ENCODE data around the gene MALRD1.

MALRD1 gene

DNA sequence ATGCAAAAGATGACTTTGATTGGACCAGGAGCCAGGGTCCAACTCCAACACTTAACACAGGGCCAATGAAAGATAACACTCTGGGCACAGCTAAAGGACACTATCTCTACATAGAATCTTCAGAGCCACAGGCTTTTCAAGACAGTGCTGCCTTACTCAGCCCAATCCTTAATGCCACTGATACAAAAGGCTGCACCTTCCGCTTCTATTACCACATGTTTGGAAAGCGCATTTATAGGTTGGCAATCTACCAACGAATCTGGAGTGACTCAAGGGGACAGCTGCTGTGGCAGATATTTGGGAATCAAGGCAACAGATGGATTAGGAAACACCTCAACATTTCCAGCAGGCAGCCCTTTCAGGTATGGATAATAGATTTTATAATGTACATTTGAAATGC, 160.7 kb downstream of the MALRD1 start:
- Histone ChIP-seq H3K4me1 (ENCODE audit: control insufficient read depth, insufficient read depth, low read length) (no peaks in the 10 kb centered on the region), H3K27ac (ENCODE audit: low read length) (no peak overlapping the region), H3K9me3 (ENCODE audit: control insufficient read depth, insufficient read depth, low read length) (no peaks in the 10 kb centered on the region), H3K27me3 (ENCODE audit: control insufficient read depth, insufficient read depth, low read length) (no peaks in the 10 kb centered on the region), H3K4me3 (ENCODE audit: low read length) (no peak overlapping the region), H3K36me3 (ENCODE audit: control insufficient read depth, insufficient read depth, low read length) (no peaks in the 10 kb centered on the region)
- WGBS (ENCODE audit: insufficient coverage, insufficient read length): no CpG with 5 or more reads among the region's 3 CpGs
- no peak for DNase-seq (ENCODE audit: low read depth, low spot score)

DNA sequence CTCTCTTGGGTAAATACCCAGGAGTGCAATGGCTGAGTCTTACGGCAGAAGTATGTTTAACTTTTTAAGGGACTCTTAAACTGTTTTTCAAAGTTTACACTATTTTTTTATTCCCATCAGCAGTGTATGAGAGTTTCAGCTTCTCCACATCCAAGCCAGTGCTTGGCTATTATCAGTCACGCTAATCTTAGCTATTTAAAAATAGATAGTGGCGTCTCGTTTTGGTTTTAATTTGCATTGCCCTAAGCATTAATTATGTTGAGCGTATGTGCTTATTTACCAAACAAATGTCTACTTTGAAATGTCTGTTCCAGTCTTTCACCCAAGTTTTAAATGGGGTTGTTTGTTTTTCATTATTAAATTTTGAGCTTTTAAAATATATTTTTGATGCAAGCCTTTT, 164.0 kb downstream of the MALRD1 start:
- Histone ChIP-seq H3K9me3 (ENCODE audit: control insufficient read depth, insufficient read depth, low read length) (no peaks in the 10 kb centered on the region), H3K4me1 (ENCODE audit: control insufficient read depth, insufficient read depth, low read length) (no peaks in the 10 kb centered on the region), H3K27me3 (ENCODE audit: control insufficient read depth, insufficient read depth, low read length) (no peaks in the 10 kb centered on the region), H3K4me3 (ENCODE audit: low read length) (no peak overlapping the region), H3K36me3 (ENCODE audit: control insufficient read depth, insufficient read depth, low read length) (no peaks in the 10 kb centered on the region), H3K27ac (ENCODE audit: low read length) (no peak overlapping the region)
- no CpG with 5 or more reads among the region's 5 CpGs for WGBS (ENCODE audit: insufficient coverage, insufficient read length)
- DNase-seq (ENCODE audit: low read depth, low spot score): no peak

DNA sequence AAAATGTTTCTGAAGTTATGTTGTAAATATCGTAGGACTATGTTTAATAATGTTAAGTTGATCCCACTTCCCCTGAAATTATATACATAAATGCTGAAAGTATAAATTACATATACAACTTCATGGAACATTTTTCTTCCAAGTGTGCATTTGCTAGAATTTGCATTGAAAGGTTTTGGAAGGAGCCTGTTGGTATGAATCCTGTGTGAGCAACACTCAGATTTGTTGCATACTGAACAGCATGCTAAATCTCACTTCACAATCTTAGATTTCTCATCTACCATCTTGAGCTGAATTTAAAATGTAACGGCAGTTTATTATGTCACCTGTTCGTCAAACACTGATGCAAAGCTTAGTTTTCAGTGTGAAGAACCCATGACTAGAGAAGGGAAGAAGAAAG, 172.6 kb downstream of the MALRD1 start:
- no peak for DNase-seq (ENCODE audit: low read depth, low spot score)
- Histone ChIP-seq H3K4me1 (ENCODE audit: control insufficient read depth, insufficient read depth, low read length) (no peaks in the 10 kb centered on the region), H3K4me3 (ENCODE audit: low read length) (no peak overlapping the region), H3K36me3 (ENCODE audit: control insufficient read depth, insufficient read depth, low read length) (no peaks in the 10 kb centered on the region), H3K9me3 (ENCODE audit: control insufficient read depth, insufficient read depth, low read length) (no peaks in the 10 kb centered on the region), H3K27ac (ENCODE audit: low read length) (no peak overlapping the region), H3K27me3 (ENCODE audit: control insufficient read depth, insufficient read depth, low read length) (no peaks in the 10 kb centered on the region)
- no CpG with 5 or more reads among the region's 3 CpGs for WGBS (ENCODE audit: insufficient coverage, insufficient read length)

DNA sequence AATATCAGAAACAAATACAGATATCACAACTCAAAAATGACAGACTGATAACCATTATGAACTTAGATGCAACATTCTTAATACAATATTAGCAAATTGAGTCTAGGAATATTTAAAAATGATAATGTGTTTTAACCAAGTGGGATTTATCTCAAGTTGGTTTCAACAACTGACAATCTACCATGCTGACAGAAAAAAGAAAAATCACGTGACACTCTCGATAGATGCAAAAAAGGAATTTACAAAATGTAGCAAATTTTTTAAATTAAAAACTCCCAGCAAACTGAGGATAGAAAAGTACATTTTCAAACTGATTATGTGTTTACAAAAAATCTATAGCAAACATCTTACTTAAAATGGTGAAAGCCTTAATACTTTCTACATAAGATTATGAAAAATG, 177.4 kb downstream of the MALRD1 start:
- WGBS (ENCODE audit: insufficient coverage, insufficient read length): no CpG with 5 or more reads among the region's 2 CpGs
- Histone ChIP-seq H3K36me3 (ENCODE audit: control insufficient read depth, insufficient read depth, low read length) (no peaks in the 10 kb centered on the region), H3K4me1 (ENCODE audit: control insufficient read depth, insufficient read depth, low read length) (no peaks in the 10 kb centered on the region), H3K27me3 (ENCODE audit: control insufficient read depth, insufficient read depth, low read length) (no peaks in the 10 kb centered on the region), H3K27ac (ENCODE audit: low read length) (no peak overlapping the region), H3K4me3 (ENCODE audit: low read length) (no peak overlapping the region), H3K9me3 (ENCODE audit: control insufficient read depth, insufficient read depth, low read length) (no peaks in the 10 kb centered on the region)
- no peak for DNase-seq (ENCODE audit: low read depth, low spot score)

DNA sequence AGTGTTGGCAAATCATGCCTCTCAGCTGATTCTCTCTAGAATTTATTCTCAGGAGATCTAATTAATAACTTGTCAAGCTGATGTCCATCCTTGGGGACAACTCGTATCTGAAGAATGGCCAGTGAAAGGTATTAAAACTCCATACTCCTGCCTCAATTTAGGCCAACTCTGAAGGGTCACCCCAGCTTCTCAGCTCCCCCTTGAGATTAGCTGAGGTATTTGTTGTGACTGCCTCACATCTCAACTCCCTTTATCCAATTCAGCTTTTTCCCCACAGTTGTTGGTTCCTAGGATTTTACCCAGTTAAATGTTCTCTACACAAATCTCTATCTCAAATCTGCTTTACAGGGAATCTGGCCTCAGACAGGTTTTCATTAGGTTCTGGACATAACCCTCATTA, 182.4 kb downstream of the MALRD1 start:
- no peak overlapping the region for H3K4me3 ChIP-seq (ENCODE audit: low read length)
- H3K27ac ChIP-seq (ENCODE audit: low read length): no peak overlapping the region
- WGBS (ENCODE audit: insufficient coverage, insufficient read length): no CpG with 5 or more reads among the region's 1 CpG
- H3K9me3 ChIP-seq (ENCODE audit: control insufficient read depth, insufficient read depth, low read length): no peaks in the 10 kb centered on the region
- DNase-seq (ENCODE audit: low read depth, low spot score): no peak
- no peaks in the 10 kb centered on the region for H3K4me1 ChIP-seq (ENCODE audit: control insufficient read depth, insufficient read depth, low read length)
- H3K27me3 ChIP-seq (ENCODE audit: control insufficient read depth, insufficient read depth, low read length): no peaks in the 10 kb centered on the region
- no peaks in the 10 kb centered on the region for H3K36me3 ChIP-seq (ENCODE audit: control insufficient read depth, insufficient read depth, low read length)

DNA sequence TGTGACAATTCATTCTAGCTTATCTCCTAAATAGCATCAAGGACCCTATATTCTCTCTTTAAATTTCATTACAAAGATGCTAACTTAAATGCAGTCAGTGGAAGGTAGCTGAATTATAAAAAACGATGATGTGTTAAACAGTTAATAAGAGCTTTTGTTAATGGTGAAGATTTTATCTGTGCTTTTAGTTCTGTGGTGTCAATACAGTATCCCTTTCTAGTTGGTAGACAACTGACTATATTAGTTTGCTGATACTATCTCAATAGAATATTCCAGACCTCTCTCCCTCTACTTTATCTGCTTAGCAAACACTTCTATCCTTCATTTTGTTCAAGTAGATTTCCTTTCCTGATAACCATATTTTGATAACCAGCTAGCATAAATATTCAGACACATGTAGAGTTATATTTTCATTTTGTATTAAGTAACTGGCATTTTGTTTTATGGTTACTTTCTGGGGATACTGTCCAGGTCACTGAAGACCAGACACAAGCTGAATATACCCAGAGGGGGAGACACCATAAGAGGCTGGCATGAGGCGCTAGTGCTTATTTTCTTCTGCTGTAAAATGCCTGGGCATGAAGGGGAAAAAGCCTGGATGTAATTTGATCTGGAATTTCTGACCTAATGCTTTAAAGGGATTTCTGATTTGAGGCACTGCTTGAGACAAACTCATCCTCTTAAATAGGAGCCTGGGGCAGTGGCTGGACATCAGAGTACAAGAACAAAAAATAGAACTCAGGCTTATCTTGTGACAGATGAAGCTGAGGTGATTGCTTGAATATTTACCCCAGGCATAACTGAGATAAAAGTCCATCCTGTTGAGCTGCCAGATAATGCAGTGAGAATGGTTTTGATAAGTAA, 197.5 kb downstream of the MALRD1 start:
- Histone ChIP-seq H3K36me3 (ENCODE audit: control insufficient read depth, insufficient read depth, low read length) (no peaks in the 10 kb centered on the region), H3K27ac (ENCODE audit: low read length) (no peak overlapping the region), H3K4me3 (ENCODE audit: low read length) (no peak overlapping the region), H3K27me3 (ENCODE audit: control insufficient read depth, insufficient read depth, low read length) (no peaks in the 10 kb centered on the region), H3K9me3 (ENCODE audit: control insufficient read depth, insufficient read depth, low read length) (no peaks in the 10 kb centered on the region), H3K4me1 (ENCODE audit: control insufficient read depth, insufficient read depth, low read length) (no peaks in the 10 kb centered on the region)
- no peak for DNase-seq (ENCODE audit: low read depth, low spot score)
- WGBS (ENCODE audit: insufficient coverage, insufficient read length): no CpG with 5 or more reads among the region's 2 CpGs

DNA sequence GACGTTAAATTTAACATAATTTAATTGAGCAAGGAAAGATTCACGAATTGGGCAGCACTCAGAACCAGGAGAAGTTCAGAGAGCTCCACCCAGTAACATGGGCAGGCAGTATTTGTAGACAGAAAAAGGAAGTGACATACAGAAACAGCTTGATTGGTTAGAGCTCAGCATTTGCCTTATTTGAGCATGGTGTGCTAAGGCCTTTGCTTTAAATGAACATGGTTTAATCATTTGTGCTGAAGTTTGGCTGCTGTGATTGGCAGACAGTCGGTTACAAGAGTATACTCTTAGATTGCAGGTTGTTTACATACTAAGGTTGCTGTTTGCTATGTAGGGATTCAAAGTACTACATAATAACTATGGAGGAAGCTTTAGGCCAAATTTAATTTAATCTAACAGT, 199.2 kb downstream of the MALRD1 start:
- Histone ChIP-seq H3K4me3 (ENCODE audit: low read length) (no peak overlapping the region), H3K36me3 (ENCODE audit: control insufficient read depth, insufficient read depth, low read length) (no peaks in the 10 kb centered on the region), H3K27me3 (ENCODE audit: control insufficient read depth, insufficient read depth, low read length) (no peaks in the 10 kb centered on the region), H3K27ac (ENCODE audit: low read length) (no peak overlapping the region), H3K9me3 (ENCODE audit: control insufficient read depth, insufficient read depth, low read length) (no peaks in the 10 kb centered on the region), H3K4me1 (ENCODE audit: control insufficient read depth, insufficient read depth, low read length) (no peaks in the 10 kb centered on the region)
- WGBS (ENCODE audit: insufficient coverage, insufficient read length): no CpG with 5 or more reads among the region's 3 CpGs
- DNase-seq (ENCODE audit: low read depth, low spot score): no peak

DNA sequence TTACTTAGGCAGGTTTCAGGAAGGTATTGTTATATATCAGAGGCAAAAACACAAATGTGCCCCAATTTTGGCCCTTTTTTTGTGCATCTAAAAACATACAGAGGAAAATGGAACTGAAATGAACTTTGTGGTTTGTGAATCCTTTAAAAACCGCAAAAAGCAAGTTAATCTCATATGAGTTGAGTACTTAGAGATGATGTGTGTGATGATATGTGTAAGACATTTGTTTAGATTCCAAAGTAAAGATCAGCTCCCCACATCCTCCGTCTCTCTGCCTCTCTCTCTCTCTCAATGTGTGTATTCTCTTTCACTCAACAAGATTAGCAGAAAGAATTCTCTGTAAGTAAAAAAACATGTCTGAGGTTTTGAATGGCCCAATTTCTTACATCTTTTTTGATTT, 201.9 kb downstream of the MALRD1 start:
- no CpG with 5 or more reads among the region's 2 CpGs for WGBS (ENCODE audit: insufficient coverage, insufficient read length)
- Histone ChIP-seq H3K36me3 (ENCODE audit: control insufficient read depth, insufficient read depth, low read length) (no peaks in the 10 kb centered on the region), H3K27me3 (ENCODE audit: control insufficient read depth, insufficient read depth, low read length) (no peaks in the 10 kb centered on the region), H3K9me3 (ENCODE audit: control insufficient read depth, insufficient read depth, low read length) (no peaks in the 10 kb centered on the region), H3K27ac (ENCODE audit: low read length) (no peak overlapping the region), H3K4me1 (ENCODE audit: control insufficient read depth, insufficient read depth, low read length) (no peaks in the 10 kb centered on the region), H3K4me3 (ENCODE audit: low read length) (no peak overlapping the region)
- no peak for DNase-seq (ENCODE audit: low read depth, low spot score)

DNA sequence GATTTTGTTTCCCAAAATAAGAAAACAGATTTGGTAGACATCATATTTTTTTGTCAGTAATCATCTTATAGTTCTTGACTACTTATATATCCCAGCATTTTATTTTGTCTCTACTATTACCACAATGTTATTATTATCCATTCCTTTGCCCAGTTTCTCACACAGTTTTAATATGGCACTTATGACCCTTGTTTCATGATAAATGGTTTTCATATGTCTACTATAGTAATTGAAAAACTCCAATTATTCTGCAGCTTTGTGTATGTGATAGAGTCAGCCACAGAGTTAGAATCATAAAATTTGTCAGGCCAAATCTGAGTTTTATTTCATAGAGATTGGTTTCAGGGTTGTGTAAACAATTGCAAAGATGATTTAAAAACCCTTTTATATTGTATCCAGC, 203.9 kb downstream of the MALRD1 start:
- DNase-seq (ENCODE audit: low read depth, low spot score): no peak
- H3K27me3 ChIP-seq (ENCODE audit: control insufficient read depth, insufficient read depth, low read length): no peaks in the 10 kb centered on the region

DNA sequence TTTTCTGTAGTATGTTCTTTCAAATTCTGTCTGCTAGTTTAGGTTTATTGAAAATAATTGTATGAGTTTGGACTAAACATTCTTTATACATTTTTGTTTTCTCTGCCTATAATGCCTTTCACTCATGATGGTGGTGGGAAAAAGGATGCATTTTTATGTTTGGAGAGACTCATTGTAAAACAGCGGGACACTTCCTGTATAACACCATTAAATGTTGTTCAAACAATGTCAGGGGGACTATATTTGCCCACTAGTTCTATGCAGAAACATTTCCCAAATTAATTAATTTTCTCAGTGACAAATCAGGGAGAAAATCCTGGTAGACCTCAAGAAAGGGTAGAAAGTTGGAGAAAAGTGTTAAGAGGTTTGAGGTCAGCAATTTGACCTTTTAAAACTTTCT, 207.7 kb downstream of the MALRD1 start:
- Histone ChIP-seq H3K27me3 (ENCODE audit: control insufficient read depth, insufficient read depth, low read length) (no peaks in the 10 kb centered on the region), H3K27ac (ENCODE audit: low read length) (no peak overlapping the region), H3K9me3 (ENCODE audit: control insufficient read depth, insufficient read depth, low read length) (no peaks in the 10 kb centered on the region), H3K4me3 (ENCODE audit: low read length) (no peak overlapping the region), H3K36me3 (ENCODE audit: control insufficient read depth, insufficient read depth, low read length) (no peaks in the 10 kb centered on the region), H3K4me1 (ENCODE audit: control insufficient read depth, insufficient read depth, low read length) (no peaks in the 10 kb centered on the region)
- WGBS (ENCODE audit: insufficient coverage, insufficient read length): no CpG with 5 or more reads among the region's 1 CpG
- DNase-seq (ENCODE audit: low read depth, low spot score): no peak

More for the DNA sequence above, 203.9 kb downstream of the MALRD1 start:
- Histone ChIP-seq H3K4me1 (ENCODE audit: control insufficient read depth, insufficient read depth, low read length) (no peaks in the 10 kb centered on the region), H3K36me3 (ENCODE audit: control insufficient read depth, insufficient read depth, low read length) (no peaks in the 10 kb centered on the region), H3K27ac (ENCODE audit: low read length) (no peak overlapping the region), H3K9me3 (ENCODE audit: control insufficient read depth, insufficient read depth, low read length) (no peaks in the 10 kb centered on the region), H3K4me3 (ENCODE audit: low read length) (no peak overlapping the region)

DNA sequence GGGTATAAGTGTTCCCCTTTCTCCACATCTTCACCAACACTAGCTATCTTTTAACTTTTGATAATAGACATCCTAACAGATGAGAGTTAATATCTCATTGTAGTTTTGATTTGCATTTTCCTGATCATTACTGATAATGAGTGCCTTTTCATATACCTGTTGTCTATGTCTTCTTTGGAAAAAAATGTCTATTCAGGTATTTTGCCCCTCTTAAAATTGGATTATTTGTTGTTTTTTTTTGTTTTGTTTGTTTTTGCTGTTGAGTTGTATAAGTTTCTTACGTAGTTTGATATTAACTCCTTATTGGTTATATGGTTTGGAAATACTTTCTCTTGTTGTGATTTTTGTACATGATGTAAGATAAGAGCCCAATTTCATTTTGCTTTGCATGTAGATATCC, 214.7 kb downstream of the MALRD1 start:
- DNase-seq (ENCODE audit: low read depth, low spot score): no peak
- H3K4me3 ChIP-seq (ENCODE audit: low read length): no peak overlapping the region
- H3K27me3 ChIP-seq (ENCODE audit: control insufficient read depth, insufficient read depth, low read length): no peaks in the 10 kb centered on the region
- no peaks in the 10 kb centered on the region for H3K9me3 ChIP-seq (ENCODE audit: control insufficient read depth, insufficient read depth, low read length)
- WGBS (ENCODE audit: insufficient coverage, insufficient read length): no CpG with 5 or more reads among the region's 1 CpG
- H3K36me3 ChIP-seq (ENCODE audit: control insufficient read depth, insufficient read depth, low read length): no peaks in the 10 kb centered on the region
- H3K4me1 ChIP-seq (ENCODE audit: control insufficient read depth, insufficient read depth, low read length): no peaks in the 10 kb centered on the region
- H3K27ac ChIP-seq (ENCODE audit: low read length): no peak overlapping the region

All from iPS DF 6.9 (cell line).